ENCODE measurements around the gene IKZF3.

The IKZF3 gene

GRCh38 chr17:39709998-39710964 is 153.8 kb downstream of the IKZF3 start:
- H3K4me3 ChIP-seq, result no peak overlapping the region

GRCh38 chr17:39709319-39709997 is 154.7 kb downstream of the IKZF3 start:
- Histone ChIP-seq H3K27ac (no peak overlapping the region), H3K4me3 (no peak overlapping the region)

More at GRCh38 chr17:39709998-39710964, 153.8 kb downstream of the IKZF3 start:
- no peak overlapping the region for H3K27ac ChIP-seq

Measured in skin epidermis (tissue), 12 donors.